Skeletal muscle tissue (tissue), 4 donors: ENCODE measurements around the gene NBPF15. TPM values are rescaled to one million over a fixed set of nuclear protein-coding genes. Genes with fewer than 3 reads are reported as not detected.
"Not testable (repeated sequence)": the region's sequence is repeated elsewhere in the genome, so short reads cannot be mapped to it uniquely, and the experiment has no call there.

Experiments
- H3K27ac ChIP-seq: one replicate; pipeline ENCODE4 v1.7.0; 2013; ENCODE audit warnings: mild to moderate bottlenecking, low read depth, low read length, inconsistent platforms
- H3K27me3 ChIP-seq, 3 donors: one replicate each; pipeline ENCODE4 v1.7.0; 2013; ENCODE audit warnings: low read length in 3 of 3; ENCODE audit not compliant: control insufficient read depth in 3 of 3, insufficient read depth in 3 of 3
- H3K36me3 ChIP-seq, 3 donors: one replicate each; pipeline ENCODE4 v1.7.0; 2013; ENCODE audit warnings: low read length in 3 of 3; ENCODE audit not compliant: control insufficient read depth in 3 of 3, insufficient read depth in 3 of 3
- H3K4me1 ChIP-seq, 3 donors: one replicate each; pipeline ENCODE4 v1.7.0; 2013; ENCODE audit warnings: low read length in 3 of 3, mild to moderate bottlenecking in 3 of 3; ENCODE audit not compliant: control insufficient read depth in 3 of 3, insufficient read depth in 3 of 3
- H3K4me3 ChIP-seq, 3 donors: one replicate each; pipeline ENCODE4 v1.7.0; 2013; ENCODE audit warnings: low read length in 3 of 3
- H3K9ac ChIP-seq, 3 donors: one replicate each; pipeline ENCODE4 v1.7.0; 2013; ENCODE audit warnings: low read length in 3 of 3, mild to moderate bottlenecking in 3 of 3, moderate library complexity in 2 of 3, low read depth in 1 of 3
- H3K9me3 ChIP-seq, 3 donors: one replicate each; pipeline ENCODE4 v1.7.0; 2013; ENCODE audit warnings: low read length in 3 of 3; ENCODE audit not compliant: control insufficient read depth in 3 of 3
- total RNA-seq: library from RNA; depleted of rRNA; stranded (reverse); fragments of >200 nt; gene quantifications from one replicate; pipeline ENCODE4 v1.2.3, GENCODE V29; 2014
- donor health status: Osteomylitis.

The NBPF15 gene
- total RNA-seq, 1 donor from 2014 or later = 37.6 TPM

GRCh38 chr1:144442402-144442801 lies 19.1 kb downstream of the NBPF15 start:
- H3K4me3 ChIP-seq, H3K27ac ChIP-seq, H3K9me3 ChIP-seq, H3K9ac ChIP-seq, H3K36me3 ChIP-seq, H3K4me1 ChIP-seq, H3K27me3 ChIP-seq: not testable (repeated sequence)

- not testable (repeated sequence) for H3K9ac ChIP-seq, H3K27ac ChIP-seq, H3K27me3 ChIP-seq, H3K4me1 ChIP-seq, H3K9me3 ChIP-seq, H3K36me3 ChIP-seq, H3K4me3 ChIP-seq
Observed at GRCh38 chr1:144439737-144440136, 21.7 kb downstream of the NBPF15 start.

- H3K27ac ChIP-seq, H3K9me3 ChIP-seq, H3K27me3 ChIP-seq, H3K4me1 ChIP-seq, H3K36me3 ChIP-seq: not testable (repeated sequence)
- peak overlapping the region in 2 of 3 donors; percentile 35 to 51 for H3K4me3 ChIP-seq
- H3K9ac ChIP-seq = peak overlapping the region in 1 of 3 donors; percentile 45
Observed at GRCh38 chr1:144418891-144419694, 42.4 kb downstream of the NBPF15 start.

GRCh38 chr1:144413404-144414118 lies 47.9 kb downstream of the NBPF15 start:
- not testable (repeated sequence) for H3K36me3 ChIP-seq, H3K9ac ChIP-seq, H3K4me1 ChIP-seq, H3K27me3 ChIP-seq, H3K9me3 ChIP-seq, H3K27ac ChIP-seq
- peak overlapping the region in 1 of 3 donors; percentile 36 for H3K4me3 ChIP-seq

GRCh38 chr1:144412491-144413403 lies 48.7 kb downstream of the NBPF15 start:
- Histone ChIP-seq H3K9ac (peak overlapping the region; percentile 77 to 88 (median 78)), H3K27ac (peak overlapping the region; percentile 65), H3K4me3 (peak overlapping the region; percentile 66 to 83 (median 74))
- H3K27me3 ChIP-seq, H3K36me3 ChIP-seq, H3K4me1 ChIP-seq, H3K9me3 ChIP-seq: not testable (repeated sequence)

GRCh38 chr1:144412068-144412471 lies 49.4 kb downstream of the NBPF15 start:
- H3K4me3 ChIP-seq = peak overlapping the region; percentile 29 to 51 (median 38)
- not testable (repeated sequence) for H3K9ac ChIP-seq, H3K4me1 ChIP-seq, H3K9me3 ChIP-seq, H3K27ac ChIP-seq, H3K36me3 ChIP-seq, H3K27me3 ChIP-seq

GRCh38 chr1:144402807-144403206 lies 58.7 kb downstream of the NBPF15 start:
- H3K4me1 ChIP-seq, H3K27ac ChIP-seq, H3K9me3 ChIP-seq, H3K27me3 ChIP-seq, H3K36me3 ChIP-seq, H3K4me3 ChIP-seq, H3K9ac ChIP-seq: not testable (repeated sequence)

GRCh38 chr1:144371651-144372050 lies 89.8 kb downstream of the NBPF15 start:
- H3K27ac ChIP-seq, H3K27me3 ChIP-seq, H3K9ac ChIP-seq, H3K36me3 ChIP-seq, H3K9me3 ChIP-seq, H3K4me3 ChIP-seq, H3K4me1 ChIP-seq: not testable (repeated sequence)
